GM19239 (cell line): ENCODE data around the gene TLNRD1.

Experiments used
- DNase-seq: peaks from one replicate; pipeline ENCODE4 v3.0.0; 2011; ENCODE audit warnings: low spot score; ENCODE audit not compliant: insufficient read length
- FAIRE-seq: peaks from 2 replicates; lab custom pipeline; 2011; peaks lifted over from hg19 to GRCh38; lab: Jason Lieb, UNC

Gene TLNRD1

GRCh38 chr15:81050259-81050658 lies 49.5 kb downstream of the TLNRD1 start:
- DNase-seq (no peak), FAIRE-seq (no peak)

- FAIRE-seq, result peak; percentile 67
Measured at GRCh38 chr15:81050805-81051204, 50.1 kb downstream of the TLNRD1 start.

GRCh38 chr15:81052046-81052445 lies 51.3 kb downstream of the TLNRD1 start:
- FAIRE-seq, result no peak
- no peak for DNase-seq

More at GRCh38 chr15:81050805-81051204, 50.1 kb downstream of the TLNRD1 start:
- no peak for DNase-seq

- DNase-seq, result no peak
- no peak for FAIRE-seq
Measured at GRCh38 chr15:81053621-81054020, 52.9 kb downstream of the TLNRD1 start.

- DNase-seq, result no peak
- no peak for FAIRE-seq
Measured at GRCh38 chr15:81054236-81054635, 53.5 kb downstream of the TLNRD1 start.
